Aortic smooth muscle cell (primary cell): ENCODE measurements around the gene RAB6D. TPM values are rescaled to one million over a fixed set of nuclear protein-coding genes. Genes with fewer than 3 reads are reported as not detected.

Source experiments
- total RNA-seq: library from RNA; depleted of rRNA; stranded (reverse); fragments of >200 nt; gene quantifications from 2 replicates; pipeline ENCODE4 v1.2.3, GENCODE V29; 2014

Gene RAB6D
- not detected in 2 replicates for total RNA-seq

GRCh38 chr2:131363703-131364186 is at the start of gene RAB6D:
Gene RAB6D, minus strand, starts transcription at chr2:131364168. Its CDS starts 448 bp downstream, at chr2:131363720.

Other genes starting within 250 kb of the RAB6D start
- under 0.01 TPM in 1 of 2 replicates, not detected in the other for gene POTEE, start 154.6 kb downstream of the RAB6D start, total RNA-seq
- not detected in 2 replicates for gene TUBA3D, start 112.0 kb upstream of the RAB6D start, total RNA-seq
- 56.5 and 65.2 TPM in 2 replicates for gene MZT2A, start 128.2 kb upstream of the RAB6D start, total RNA-seq
- 7.3 and 8.7 TPM in 2 replicates for gene CCDC74A, start 163.7 kb upstream of the RAB6D start, total RNA-seq